ENCODE data around the gene KCNT2. TPM values are rescaled to one million over a fixed set of nuclear protein-coding genes. Genes with fewer than 3 reads are reported as not detected.

The KCNT2 gene
- total RNA-seq, 1 donor from 2014 or later: 5.9 TPM

GRCh38 chr1:196418772-196419171 is 189.5 kb downstream of the KCNT2 start:
- Histone ChIP-seq H4K20me1 (ENCODE audit: insufficient read depth, low read length) (no peaks in the 10 kb centered on the region), H3K4me1 (ENCODE audit: insufficient read depth, low read length) (no peaks in the 10 kb centered on the region), H3K27ac (ENCODE audit: low read depth, low read length) (no peak overlapping the region), H3K9ac (ENCODE audit: low read length) (no peak overlapping the region), H3K4me2 (ENCODE audit: low read length) (no peak overlapping the region), H3K36me3 (ENCODE audit: insufficient read depth, low read length) (no peaks in the 10 kb centered on the region), H3K79me2 (ENCODE audit: insufficient read depth, low read length) (no peaks in the 10 kb centered on the region), H2AFZ (ENCODE audit: low read depth, low read length) (no peak overlapping the region), H3K9me3 (ENCODE audit: insufficient read depth, low read depth, low read length) (no peaks in the 10 kb centered on the region), H3K4me3 (ENCODE audit: insufficient read depth, low read depth, low read length) (no peak overlapping the region), H3K27me3 (ENCODE audit: insufficient read depth, low read length) (no peaks in the 10 kb centered on the region)
- H3K4me1 Mint-ChIP-seq (ENCODE audit: low read depth, unreplicated experiment): no peaks in the 10 kb centered on the region
- no peaks in the 10 kb centered on the region for H3K9me3 Mint-ChIP-seq (ENCODE audit: unreplicated experiment)
- no peaks in the 10 kb centered on the region for H3K27me3 Mint-ChIP-seq (ENCODE audit: low read depth, unreplicated experiment)
- H3K4me3 Mint-ChIP-seq (ENCODE audit: unreplicated experiment): no peak overlapping the region
- FAIRE-seq (no peak), DNase-seq (ENCODE audit: low read depth) (no peak)
- TF ChIP-seq EZH2 (IDR thresholded peaks at IDR 0.05; ENCODE audit: insufficient read depth, low read length) (no peak), CTCF (IDR thresholded peaks at IDR 0.05; ENCODE audit: insufficient read depth, low read depth, low read length) (no peak)
- no peak overlapping the region for H3K27ac Mint-ChIP-seq (ENCODE audit: unreplicated experiment)
- no peaks in the 10 kb centered on the region for H3K36me3 Mint-ChIP-seq (ENCODE audit: low read depth, unreplicated experiment)

- no peak overlapping the region for H3K4me3 ChIP-seq (ENCODE audit: insufficient read depth, low read depth, low read length)
- no peak for FAIRE-seq
- no peaks in the 10 kb centered on the region for H3K9me3 ChIP-seq (ENCODE audit: insufficient read depth, low read depth, low read length)
- TF ChIP-seq EZH2 (IDR thresholded peaks at IDR 0.05; ENCODE audit: insufficient read depth, low read length): no peak
- TF ChIP-seq CTCF (IDR thresholded peaks at IDR 0.05; ENCODE audit: insufficient read depth, low read depth, low read length): no peak
- H3K79me2 ChIP-seq (ENCODE audit: insufficient read depth, low read length): no peaks in the 10 kb centered on the region
- Mint-ChIP-seq H3K4me1 (ENCODE audit: low read depth, unreplicated experiment) (no peaks in the 10 kb centered on the region), H3K9me3 (ENCODE audit: unreplicated experiment) (no peaks in the 10 kb centered on the region), H3K4me3 (ENCODE audit: unreplicated experiment) (no peak overlapping the region), H3K27me3 (ENCODE audit: low read depth, unreplicated experiment) (no peaks in the 10 kb centered on the region), H3K27ac (ENCODE audit: unreplicated experiment) (no peak overlapping the region), H3K36me3 (ENCODE audit: low read depth, unreplicated experiment) (no peaks in the 10 kb centered on the region)
- no peak overlapping the region for H3K27ac ChIP-seq (ENCODE audit: low read depth, low read length)
- H3K4me2 ChIP-seq (ENCODE audit: low read length): no peak overlapping the region
- no peaks in the 10 kb centered on the region for H4K20me1 ChIP-seq (ENCODE audit: insufficient read depth, low read length)
- no peaks in the 10 kb centered on the region for H3K27me3 ChIP-seq (ENCODE audit: insufficient read depth, low read length)
- no peak for DNase-seq (ENCODE audit: low read depth)
- no peaks in the 10 kb centered on the region for H3K36me3 ChIP-seq (ENCODE audit: insufficient read depth, low read length)
- H3K9ac ChIP-seq (ENCODE audit: low read length): no peak overlapping the region
- H2AFZ ChIP-seq (ENCODE audit: low read depth, low read length): no peak overlapping the region
- H3K4me1 ChIP-seq (ENCODE audit: insufficient read depth, low read length): no peaks in the 10 kb centered on the region
Observed at GRCh38 chr1:196415978-196416377, 192.3 kb downstream of the KCNT2 start.

GRCh38 chr1:196412326-196412725 is 195.9 kb downstream of the KCNT2 start:
- Histone ChIP-seq H3K27me3 (ENCODE audit: insufficient read depth, low read length) (no peaks in the 10 kb centered on the region), H3K27ac (ENCODE audit: low read depth, low read length) (no peak overlapping the region), H3K9me3 (ENCODE audit: insufficient read depth, low read depth, low read length) (no peaks in the 10 kb centered on the region), H3K36me3 (ENCODE audit: insufficient read depth, low read length) (no peaks in the 10 kb centered on the region), H3K4me2 (ENCODE audit: low read length) (no peak overlapping the region), H3K9ac (ENCODE audit: low read length) (no peak overlapping the region), H4K20me1 (ENCODE audit: insufficient read depth, low read length) (no peaks in the 10 kb centered on the region), H2AFZ (ENCODE audit: low read depth, low read length) (no peak overlapping the region), H3K4me3 (ENCODE audit: insufficient read depth, low read depth, low read length) (no peak overlapping the region), H3K4me1 (ENCODE audit: insufficient read depth, low read length) (peaks cover 13% of the 10 kb centered on the region), H3K79me2 (ENCODE audit: insufficient read depth, low read length) (no peaks in the 10 kb centered on the region)
- TF ChIP-seq EZH2 (IDR thresholded peaks at IDR 0.05; ENCODE audit: insufficient read depth, low read length) (no peak), CTCF (IDR thresholded peaks at IDR 0.05; ENCODE audit: insufficient read depth, low read depth, low read length) (no peak)
- no peak overlapping the region for H3K27ac Mint-ChIP-seq (ENCODE audit: unreplicated experiment)
- no peaks in the 10 kb centered on the region for H3K27me3 Mint-ChIP-seq (ENCODE audit: low read depth, unreplicated experiment)
- no peak for FAIRE-seq
- no peak for DNase-seq (ENCODE audit: low read depth)
- no peaks in the 10 kb centered on the region for H3K36me3 Mint-ChIP-seq (ENCODE audit: low read depth, unreplicated experiment)
- H3K4me1 Mint-ChIP-seq (ENCODE audit: low read depth, unreplicated experiment): peaks cover 18% of the 10 kb centered on the region
- no peak overlapping the region for H3K4me3 Mint-ChIP-seq (ENCODE audit: unreplicated experiment)
- no peaks in the 10 kb centered on the region for H3K9me3 Mint-ChIP-seq (ENCODE audit: unreplicated experiment)
